Stimulated activated CD8-positive, alpha-beta memory T cell treated with anti-CD3 and anti-CD28 coated beads, Interleukin-15, amount 100 ng/mL, for 4 hours (primary cell): ENCODE results near the gene TIAM1.

Experiments
- DNase-seq, 2 donors: peaks; one replicate each; pipeline ENCODE4 v3.0.0-alpha.2; 2020; ENCODE audit warnings: low read depth in 2 of 2

Gene TIAM1

DNA sequence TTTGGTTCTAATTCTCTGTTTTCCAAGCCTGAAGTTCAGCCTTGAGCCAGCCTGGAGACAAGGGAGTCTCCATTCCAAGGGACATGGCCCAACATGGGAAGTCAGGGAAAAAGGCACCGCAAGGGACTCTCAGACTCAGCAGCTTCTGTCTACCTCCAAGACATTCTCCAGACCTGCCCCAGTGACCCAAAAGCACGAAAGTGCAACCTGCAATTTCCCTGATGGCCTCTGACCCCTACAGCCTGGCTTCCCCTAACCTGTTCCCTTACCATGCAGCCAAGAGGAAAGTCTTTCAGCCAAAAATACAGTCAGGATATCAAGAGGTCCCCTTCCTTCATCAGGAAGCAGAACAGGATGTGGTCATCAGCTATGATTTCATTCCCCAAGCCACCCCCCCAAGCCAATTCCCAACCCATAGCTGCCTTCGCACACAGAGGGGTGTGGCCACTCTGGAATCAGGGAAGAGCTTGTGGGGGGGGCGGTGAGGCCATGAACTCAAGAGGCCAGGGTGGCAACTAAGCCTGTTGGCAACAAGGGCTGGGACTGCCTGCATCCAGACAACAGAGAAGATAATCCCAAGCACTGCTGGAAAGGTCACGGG lies 59.2 kb downstream of the TIAM1 start:
- DNase-seq: no peak

DNA sequence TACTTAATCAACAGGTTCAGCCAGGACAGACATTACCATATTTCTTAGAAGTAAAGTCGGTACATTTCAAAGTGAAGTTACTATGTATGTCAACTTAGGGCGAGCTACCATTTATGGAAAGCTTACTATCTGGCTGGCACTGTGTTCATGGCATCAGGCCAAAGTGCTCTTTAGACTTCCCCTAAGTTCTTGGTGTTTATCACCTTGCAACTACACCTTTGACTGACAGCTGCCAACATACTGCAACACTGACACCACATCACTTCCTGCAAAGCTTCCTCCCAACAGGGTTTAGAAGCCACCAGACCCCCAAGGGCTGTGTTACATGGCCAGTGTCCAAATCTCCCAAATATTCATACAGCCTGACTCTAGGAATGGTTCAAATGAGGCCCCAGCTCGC lies 61.0 kb downstream of the TIAM1 start:
- DNase-seq: no peak

DNA sequence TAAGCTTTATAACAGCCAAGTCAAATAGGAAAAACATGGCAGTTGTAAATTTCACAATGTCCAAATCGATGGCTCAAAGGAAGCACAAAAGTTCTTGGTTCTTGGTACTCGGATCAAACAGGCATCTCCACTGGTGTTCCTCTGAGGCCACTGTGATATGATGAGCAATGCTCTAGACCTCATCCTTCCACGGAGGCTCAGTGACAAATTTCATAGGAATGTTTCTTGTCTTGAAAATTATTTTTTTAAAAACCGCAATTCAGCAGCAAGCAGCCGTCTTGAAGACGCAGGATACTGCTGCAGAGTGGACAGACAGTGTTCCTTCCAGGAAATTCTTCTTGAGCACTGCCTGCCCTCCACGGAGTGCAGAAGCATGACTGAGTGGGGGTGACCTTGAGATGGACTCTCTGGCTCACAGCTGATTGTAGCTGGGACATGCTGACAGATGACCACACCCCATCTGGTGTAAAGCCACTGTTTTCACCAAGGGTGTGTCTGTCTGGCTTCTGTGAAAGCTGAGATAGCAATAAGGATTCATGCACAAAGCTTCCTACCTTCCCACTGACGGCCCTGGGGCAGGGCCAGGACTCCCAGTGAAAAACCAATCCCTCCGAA lies 61.9 kb downstream of the TIAM1 start:
- no peak for DNase-seq

DNA sequence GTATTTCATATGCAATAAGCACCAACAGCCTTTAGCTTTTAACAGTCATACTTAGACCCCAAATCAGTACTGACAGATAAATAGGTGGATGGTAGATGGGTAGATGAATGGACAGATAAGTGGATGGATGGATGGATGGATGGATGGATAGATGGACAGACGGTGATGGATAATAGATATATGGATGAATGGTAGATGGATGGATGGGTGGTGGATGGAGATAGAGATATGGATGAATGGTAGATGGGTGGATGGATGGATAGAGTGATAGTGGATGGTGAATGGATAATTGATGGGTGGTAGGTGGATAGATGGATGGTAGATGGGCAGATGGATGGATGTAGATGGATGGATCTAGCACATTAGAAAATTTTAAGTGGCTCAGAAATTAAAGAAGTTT lies 62.5 kb downstream of the TIAM1 start:
- no peak for DNase-seq

DNA sequence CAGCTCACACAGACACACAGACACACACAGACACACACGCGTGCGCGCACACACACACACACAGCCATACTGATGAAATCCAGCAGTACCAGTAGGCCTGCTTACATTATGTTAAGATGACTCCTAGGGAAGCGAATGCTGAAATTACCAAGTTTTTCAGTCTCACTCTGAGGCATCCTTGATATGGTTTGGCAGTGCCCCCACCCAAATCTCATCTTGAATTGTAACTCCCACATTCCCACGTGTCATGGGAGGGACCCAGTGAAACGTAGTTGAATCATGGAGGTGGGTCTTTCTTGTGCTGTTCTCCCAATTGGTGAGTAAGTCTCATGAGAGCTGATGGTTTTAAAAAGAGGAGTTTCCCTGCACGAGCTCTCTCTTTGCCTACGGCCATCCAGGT lies 64.1 kb downstream of the TIAM1 start:
- DNase-seq: no peak

DNA sequence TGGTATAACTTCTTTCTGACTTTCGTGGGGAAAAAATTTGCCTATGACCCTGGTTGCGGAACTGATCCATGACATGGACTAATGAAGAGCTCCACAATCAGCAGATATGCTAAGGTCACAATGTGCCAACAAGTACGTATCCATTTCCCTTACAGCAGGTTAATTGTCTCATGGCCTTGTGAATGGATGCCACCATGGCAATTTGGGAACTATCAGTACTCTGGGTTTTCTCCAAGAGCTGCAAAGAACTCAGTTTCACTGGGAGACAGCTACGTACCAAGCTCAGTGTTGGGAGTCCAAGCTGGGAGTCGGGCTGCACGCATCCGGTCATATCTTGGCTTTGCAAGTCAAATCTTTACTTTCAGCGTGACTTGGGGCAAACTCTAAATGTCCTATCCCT lies 64.8 kb downstream of the TIAM1 start:
- DNase-seq: no peak

DNA sequence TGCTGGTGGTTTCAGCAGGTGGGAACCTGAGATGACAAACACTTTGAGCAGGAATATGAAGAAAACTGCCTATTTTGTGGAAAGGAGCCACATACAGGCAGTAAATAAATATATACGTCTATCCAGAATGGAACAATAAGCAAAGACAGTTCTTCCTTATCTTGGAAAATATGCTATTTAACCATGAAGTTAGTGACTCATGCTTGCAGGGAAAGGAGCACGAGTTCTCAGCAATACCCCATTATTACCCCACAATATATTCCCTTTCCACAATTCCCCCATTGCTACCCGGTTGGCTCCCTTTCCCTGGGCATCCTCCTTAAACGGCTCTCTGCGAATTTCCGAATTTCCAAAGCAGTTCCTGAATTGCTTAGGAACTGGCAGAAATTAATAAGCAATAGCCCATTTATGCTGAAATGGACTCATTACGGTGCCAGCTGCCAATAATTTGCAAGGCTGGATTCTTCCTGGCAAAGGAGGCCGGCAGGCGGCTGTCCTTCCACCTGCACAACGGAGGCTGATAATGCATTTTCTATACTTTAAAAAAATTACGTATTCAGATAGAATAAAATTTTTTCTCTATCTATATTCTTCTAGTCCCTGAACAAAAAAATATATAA lies 65.4 kb downstream of the TIAM1 start:
- DNase-seq: no peak

DNA sequence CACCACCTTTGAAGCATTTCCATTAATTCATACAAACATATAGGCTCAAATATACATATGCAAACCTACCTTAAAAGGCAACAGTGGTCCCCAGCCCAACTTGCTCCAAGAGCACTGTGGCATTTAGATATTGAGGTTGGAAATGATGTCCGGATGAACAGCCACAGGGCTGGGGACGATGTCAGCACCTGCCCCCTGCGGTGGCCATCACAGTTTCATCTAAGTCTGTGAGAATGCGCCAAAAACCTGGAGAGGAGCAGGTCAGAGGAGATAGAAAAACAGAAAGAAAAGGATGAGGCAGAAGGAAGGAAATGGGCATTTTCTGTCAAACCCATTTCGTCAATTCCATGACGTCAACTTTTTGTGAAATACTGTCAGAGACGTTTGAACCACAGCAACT lies 67.4 kb downstream of the TIAM1 start:
- DNase-seq: no peak

DNA sequence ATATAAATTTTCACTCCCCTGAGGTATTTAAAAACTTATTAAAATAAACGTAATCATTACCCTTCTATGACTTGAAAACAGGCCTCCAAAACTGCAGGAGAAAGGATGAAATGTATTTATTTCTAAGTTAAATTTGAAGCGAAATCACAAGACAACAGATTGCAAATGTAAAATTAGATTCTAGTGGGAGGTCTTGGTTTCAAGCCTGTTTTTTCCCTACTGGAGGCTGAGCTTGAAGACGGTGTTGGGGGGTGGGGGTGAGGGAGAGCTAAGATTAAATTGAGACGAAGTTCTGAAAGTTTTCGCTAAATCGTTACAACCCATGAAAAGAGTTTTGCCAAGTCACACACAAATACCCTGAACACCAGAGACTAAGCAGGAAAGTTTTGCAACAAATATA lies 68.2 kb downstream of the TIAM1 start:
- DNase-seq: no peak

DNA sequence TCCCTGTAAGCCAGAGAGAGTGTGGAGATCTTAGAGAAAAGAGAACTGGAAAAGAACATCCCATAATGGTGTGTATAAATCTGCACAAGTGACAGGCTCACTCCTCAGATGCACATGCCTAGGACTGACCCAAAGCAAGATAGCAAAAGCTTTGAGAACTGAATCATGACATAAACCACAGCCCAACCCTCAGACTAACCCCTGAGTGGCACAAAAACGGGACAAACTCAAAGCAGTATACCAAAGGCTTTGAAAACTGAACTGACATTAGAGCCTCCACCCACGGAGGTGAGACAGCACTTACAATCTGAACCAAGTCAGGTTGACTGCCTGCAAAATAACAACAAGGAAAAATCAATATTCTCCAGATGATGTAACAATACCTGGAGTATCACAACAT lies 70.8 kb downstream of the TIAM1 start:
- DNase-seq: no peak

DNA sequence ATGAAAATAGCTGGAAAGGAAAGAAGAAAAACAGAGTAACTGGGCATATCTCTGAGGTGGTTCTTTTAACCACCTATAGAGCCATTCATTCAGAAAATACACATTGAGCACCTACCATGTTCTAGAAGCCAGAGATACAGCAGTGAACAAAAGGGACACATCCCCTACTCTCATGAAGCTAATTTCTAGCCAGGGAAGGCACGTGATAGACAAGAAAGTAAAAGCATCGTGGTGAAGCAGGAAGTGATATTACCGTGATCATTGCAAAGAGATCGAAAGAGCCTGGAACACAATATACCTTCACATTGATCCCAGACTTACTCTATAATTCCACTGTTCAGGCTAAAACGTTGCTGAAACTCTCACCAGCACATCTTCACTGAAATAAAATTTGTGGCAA lies 76.0 kb downstream of the TIAM1 start:
- no peak for DNase-seq

DNA sequence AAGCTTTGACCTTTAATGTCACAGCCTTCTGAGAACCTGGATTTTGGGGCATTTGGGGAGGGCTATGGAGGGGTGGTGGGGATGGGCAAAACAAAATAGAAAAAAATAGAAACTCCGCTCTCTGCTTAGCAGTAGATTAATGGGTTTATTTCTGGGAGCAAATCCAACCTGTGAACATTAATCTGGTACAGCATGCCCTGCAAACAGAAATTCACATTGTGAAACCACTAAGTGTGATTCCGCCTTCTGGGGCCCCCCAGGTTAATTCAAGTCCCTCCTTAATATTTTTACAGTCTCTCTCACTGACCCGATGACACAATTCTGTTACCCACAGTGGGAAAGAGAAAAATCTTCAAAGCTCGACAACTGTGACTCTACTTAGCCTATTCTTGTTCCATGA lies 76.4 kb downstream of the TIAM1 start:
- no peak for DNase-seq

DNA sequence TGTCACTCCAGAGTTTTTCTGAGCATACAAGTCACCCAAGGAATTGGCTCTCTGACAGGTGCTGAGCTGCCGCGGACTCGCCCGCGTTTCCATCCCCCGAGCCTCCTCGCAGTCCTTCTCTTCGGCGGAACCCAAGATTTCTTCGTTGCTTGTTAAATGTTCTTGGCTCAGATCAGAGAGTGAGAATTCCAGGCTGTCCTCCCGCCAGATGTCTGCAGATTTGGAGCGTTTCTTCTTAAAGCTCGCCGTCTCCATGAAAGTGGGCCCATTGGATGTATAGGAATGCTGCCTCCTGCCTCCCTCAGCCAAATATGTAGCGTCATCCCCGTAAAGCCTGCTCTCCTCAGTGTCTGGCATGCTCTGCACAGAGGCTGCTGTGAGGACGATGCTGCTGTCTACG lies 77.8 kb downstream of the TIAM1 start:
- no peak for DNase-seq

DNA sequence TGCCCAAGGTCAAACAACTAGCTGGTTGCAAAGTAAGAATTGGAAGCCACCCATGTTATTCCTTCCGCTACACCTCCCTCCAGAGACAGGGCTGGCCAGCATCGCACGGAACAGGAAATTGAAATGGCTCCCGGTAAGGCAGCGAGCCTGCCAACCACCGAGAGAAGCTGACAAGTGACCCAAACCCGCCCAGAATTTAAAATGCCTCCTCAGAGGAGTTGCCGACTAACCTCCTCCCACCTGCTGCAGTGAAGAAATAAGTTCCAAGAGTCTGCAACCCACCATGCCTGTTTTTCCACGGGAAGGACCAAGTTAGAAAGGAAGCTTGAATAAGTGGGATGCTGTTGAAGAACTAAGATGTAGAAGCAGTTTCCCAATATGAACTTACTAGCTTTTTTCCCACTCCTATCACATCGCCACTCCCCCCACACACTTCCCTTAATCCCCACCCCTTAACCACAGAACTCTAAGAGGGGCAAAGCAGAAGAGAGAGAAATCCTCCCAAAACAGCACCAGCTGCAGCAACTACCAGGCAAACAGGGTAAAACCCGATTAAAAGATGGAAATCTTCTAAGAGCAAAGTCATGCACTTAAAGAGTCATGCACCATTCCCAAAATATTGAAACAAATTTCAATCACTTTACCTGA lies 78.6 kb downstream of the TIAM1 start:
- DNase-seq: no peak

DNA sequence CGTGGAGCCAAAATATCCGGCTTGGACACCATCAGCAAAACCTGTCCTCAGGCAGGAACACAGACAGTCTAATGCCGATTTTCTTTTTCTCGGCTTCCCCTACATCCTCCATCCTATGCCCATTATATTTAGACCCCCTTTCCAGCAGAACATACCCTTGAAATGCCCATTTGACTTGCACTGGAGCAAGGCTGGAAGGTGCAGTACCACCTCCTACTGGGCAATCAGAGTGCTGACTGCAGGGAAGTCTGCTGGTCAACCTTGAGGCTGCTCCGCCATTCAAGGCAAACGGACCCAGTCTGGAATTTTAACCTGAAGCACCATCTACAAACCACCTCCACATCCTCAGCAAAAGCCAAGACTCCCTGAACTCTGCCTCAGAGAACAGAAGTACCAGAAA lies 79.5 kb downstream of the TIAM1 start:
- DNase-seq: no peak

DNA sequence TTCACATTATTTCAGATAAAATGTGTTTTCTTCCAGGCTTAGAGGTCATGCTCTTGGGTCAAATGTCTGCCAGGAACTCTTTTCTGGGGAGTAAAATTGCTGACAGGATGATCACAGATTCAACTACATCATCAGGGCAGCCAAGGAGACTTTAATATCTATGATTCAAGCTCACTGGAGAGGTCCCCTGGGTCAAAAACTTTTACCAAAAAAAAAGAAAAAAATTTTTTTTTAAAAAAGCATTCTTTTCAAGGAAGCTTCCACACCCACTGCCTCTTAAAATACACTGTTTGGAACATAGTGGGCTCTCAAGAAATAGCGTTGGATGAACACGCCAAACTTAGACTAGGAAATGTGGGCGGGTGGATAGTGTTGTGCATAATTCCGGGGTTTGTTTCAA lies 81.3 kb downstream of the TIAM1 start:
- no peak for DNase-seq

DNA sequence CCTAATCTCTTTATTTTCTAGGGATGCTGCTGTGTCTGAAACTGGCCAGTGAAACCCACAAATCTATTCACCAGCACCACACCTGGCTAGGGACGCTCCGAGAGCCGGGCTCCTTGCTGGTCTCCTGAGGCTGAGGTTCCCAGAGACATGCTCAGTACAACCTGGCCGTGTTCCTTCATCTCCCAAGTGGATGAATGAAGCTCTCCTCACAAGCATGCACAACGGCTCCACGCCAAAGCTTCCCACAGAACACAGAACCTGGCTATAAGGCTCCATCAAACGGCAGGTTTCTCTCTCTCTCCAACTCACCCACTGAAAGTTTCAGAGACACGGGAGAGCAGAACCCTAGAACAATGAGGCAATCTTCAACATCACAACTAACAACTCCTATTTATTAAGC lies 82.3 kb downstream of the TIAM1 start:
- no peak for DNase-seq

DNA sequence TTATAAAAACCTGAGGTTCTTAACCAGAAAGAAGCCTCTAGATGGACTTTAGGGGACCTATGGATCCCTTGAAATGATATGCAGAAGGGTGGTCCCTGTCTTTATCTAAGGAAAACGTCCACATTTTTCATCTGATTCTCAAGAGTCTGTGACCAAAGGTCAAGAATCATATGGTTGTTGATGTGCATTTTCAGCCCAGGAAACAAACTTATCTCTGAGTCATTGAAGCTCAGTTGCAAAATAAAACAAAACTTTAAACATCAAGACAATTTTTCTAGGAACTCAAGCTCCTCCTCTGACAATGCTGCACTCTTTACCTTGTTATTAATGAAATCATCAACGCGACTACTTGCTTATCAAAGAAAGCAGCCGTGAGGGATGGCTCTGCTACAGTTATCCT lies 83.3 kb downstream of the TIAM1 start:
- no peak for DNase-seq

DNA sequence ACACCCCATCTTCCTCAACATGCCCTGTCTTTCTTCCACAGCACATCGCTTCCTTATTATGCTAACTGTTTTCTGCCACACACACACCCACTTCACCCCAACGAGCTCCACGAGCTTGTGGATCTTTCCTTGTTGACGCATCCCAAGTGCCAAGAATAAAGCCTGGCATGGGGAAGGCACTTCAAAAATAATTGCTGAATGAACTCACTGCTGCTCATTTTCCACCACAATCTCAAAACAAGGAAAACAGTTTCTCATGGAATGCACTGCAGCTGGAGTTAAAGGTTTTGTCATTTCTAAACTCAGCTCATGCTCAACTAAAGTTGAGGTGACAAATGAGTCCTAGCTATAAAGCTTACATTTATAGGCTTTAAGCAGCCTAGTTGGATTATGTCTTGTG lies 86.0 kb downstream of the TIAM1 start:
- no peak for DNase-seq

DNA sequence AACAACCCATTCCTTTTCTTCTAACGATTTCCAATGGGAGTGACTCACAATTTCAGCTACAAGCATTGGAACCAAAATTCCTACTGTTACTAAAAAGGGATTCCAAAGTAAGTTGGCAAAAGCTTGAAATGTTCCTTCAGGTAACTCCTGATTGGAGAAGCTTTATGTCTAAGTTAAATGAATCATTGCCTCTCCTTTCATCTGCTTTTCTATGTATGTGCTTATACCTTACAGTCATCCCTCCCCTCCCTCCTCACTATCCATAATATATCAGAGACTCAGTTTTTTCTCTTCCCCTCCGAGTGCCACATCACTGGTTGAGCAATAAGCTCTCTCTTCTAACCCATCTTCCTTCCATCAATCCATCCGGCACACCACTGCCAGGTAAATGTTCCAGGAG lies 86.8 kb downstream of the TIAM1 start:
- no peak for DNase-seq

DNA sequence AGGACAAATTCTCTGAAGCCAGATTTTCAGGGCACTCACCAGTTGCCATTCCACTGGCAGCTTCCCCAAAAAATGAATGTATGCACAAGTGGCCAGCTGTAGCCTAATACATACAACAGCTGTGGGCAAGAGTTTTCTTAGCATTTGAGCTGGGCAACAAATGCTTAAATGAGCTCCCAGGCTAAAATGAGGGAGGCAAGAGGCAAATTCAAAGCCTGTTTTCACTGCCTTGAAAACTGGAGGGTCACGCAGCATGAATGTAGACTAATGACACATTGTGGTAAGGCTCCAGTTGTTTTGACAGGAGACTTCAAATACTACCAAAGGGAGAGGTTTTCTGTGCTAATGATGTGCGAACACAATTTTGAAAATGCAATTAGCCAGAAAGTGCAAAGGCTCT lies 88.2 kb downstream of the TIAM1 start:
- no peak for DNase-seq

DNA sequence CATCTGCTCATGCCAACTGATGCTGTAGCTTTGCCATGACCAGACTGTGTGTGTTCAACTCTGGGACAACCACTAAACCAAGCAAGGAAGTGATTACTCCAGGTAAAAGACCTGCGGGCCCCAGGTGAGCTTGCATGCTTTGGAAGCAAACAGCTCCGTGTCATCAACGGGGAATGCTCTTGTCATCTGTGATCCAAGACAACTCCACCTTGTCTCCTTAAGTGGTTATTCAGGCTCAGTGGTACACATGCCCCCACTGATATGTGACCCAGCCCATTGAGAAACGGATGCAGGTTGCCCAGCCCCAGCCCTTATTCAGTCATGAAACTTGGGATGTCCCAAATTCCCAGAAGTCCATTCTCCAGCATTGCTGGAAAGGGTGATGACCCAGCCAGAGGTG lies 89.0 kb downstream of the TIAM1 start:
- no peak for DNase-seq

DNA sequence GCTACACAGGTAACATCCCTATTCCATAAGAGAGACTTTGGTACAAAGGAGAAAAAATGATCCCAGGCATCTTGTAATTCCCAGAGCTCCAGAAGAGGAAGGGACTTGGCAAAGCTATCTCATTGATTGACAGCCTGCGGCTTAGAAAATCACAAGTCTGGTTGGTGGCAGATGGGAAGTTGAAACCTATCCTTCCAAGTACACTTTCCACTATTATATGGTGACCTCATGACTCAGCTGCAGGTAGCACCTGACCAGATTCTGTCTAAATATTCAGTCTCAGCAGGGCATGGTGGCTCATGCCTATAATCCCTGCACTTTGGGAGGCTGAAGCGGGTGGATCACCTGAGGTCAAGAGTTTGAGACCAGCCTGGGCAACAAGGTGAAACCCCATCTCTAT lies 89.9 kb downstream of the TIAM1 start:
- DNase-seq: no peak
